ENCODE measurements around the gene VCAN.
A peak's percentile ranks its signal among the peaks of the same experiment; 100 is the strongest.

VCAN gene

GRCh38 chr5:83576341-83576740 is 104.8 kb downstream of the VCAN start:
- DNase-seq, result no peak

- DNase-seq, result no peak
These were observed 105.6 kb downstream of the VCAN start for GRCh38 chr5:83577036-83577636.

- DNase-seq, result no peak
These were observed 112.3 kb downstream of the VCAN start for GRCh38 chr5:83583859-83584258.

GRCh38 chr5:83586874-83587776 is 115.6 kb downstream of the VCAN start:
- DNase-seq, result no peak

- no peak for DNase-seq
These were observed 118.2 kb downstream of the VCAN start for GRCh38 chr5:83589786-83590185.

GRCh38 chr5:83590966-83591365 is 119.4 kb downstream of the VCAN start:
- DNase-seq, result no peak

GRCh38 chr5:83595217-83595616 is 123.7 kb downstream of the VCAN start:
- no peak for DNase-seq

- peak; percentile 58 for DNase-seq
These were observed 136.6 kb downstream of the VCAN start for GRCh38 chr5:83608122-83608521.

- no peak for DNase-seq
These were observed 143.3 kb downstream of the VCAN start for GRCh38 chr5:83614841-83615240.

GRCh38 chr5:83628360-83628759 is 156.8 kb downstream of the VCAN start:
- DNase-seq, result no peak
